H1 (cell line): ENCODE measurements around the gene NNMT. TPM values are rescaled to one million over a fixed set of nuclear protein-coding genes. Genes with fewer than 3 reads are reported as not detected.

Source experiments
- EGR1 ChIP-seq: IDR thresholded peaks from 2 replicates; pipeline ENCODE4 v1.6.1; 2011; ENCODE audit warnings: low read depth, low read length, borderline replicate concordance
- JUN ChIP-seq: IDR thresholded peaks from 2 replicates; pipeline ENCODE4 v1.6.1; 2011; ENCODE audit warnings: low read depth, mild to moderate bottlenecking, improper control_type of control experiment, low read length
- RBBP5 ChIP-seq: IDR thresholded peaks from 2 replicates; pipeline ENCODE4 v1.7.1; 2012; ENCODE audit warnings: low read depth, mild to moderate bottlenecking, inconsistent platforms, low read length, moderate library complexity, borderline replicate concordance
- RXRA ChIP-seq: IDR thresholded peaks from 2 replicates; pipeline ENCODE4 v1.6.1; 2011; ENCODE audit warnings: low read depth, mild to moderate bottlenecking, low read length, moderate library complexity; ENCODE audit not compliant: insufficient read depth
- SIN3A ChIP-seq, 2 experiments: IDR thresholded peaks in 1 of 2; conservative IDR thresholded peaks in 1 of 2; 2 replicates each; pipeline ENCODE4 v1.6.1; 2011 to 2012; ENCODE audit warnings: low read length in 2 of 2, improper control_type of control experiment in 1 of 2, low read depth in 1 of 2, mild to moderate bottlenecking in 1 of 2
- polyA plus RNA-seq, 7 experiments: library from polyadenylated mRNA; depleted of rRNA in 3 of 7; stranded (reverse) in 5 of 7; unstranded in 2 of 7; fragments of >200 nt in 5 of 7; fragments of 200-250 nt in 2 of 7; gene quantifications; 1 replicate in 5 of 7; 2 replicates in 1 of 7; 4 replicates in 1 of 7; pipeline versions ENCODE4 v1.2.1 to v1.2.3, GENCODE V29; 2011 to 2013; ENCODE audit warnings: missing spikeins in 2 of 7, mixed read lengths in 2 of 7
- total RNA-seq: library from RNA; stranded (reverse); fragmentation: NEBNext Ultra II Directional; extraction: Animal tissue kit (Norgen Biotek cat#: 25700); gene quantifications from 2 replicates; pipeline ENCODE4 v1.2.1, GENCODE V29; 2021
- TF ChIP-seq, protein P1 (sequence below), 3 experiments: IDR thresholded peaks; 1 replicate in 2 of 3; 2 replicates in 1 of 3; pipeline versions ENCODE4 v1.5.1 to v1.6.1; 2011; ENCODE audit warnings: low read length in 3 of 3, mild to moderate bottlenecking in 3 of 3, inconsistent platforms in 2 of 3, low read depth in 1 of 3, moderate library complexity in 1 of 3; ENCODE audit not compliant: insufficient read depth in 1 of 3; ENCODE audit errors: control extremely low read depth in 1 of 3

The NNMT gene
- total and polyA plus RNA-seq, 2 of the 8 experiments (the other 6 are each of a cell fraction or from before 2014, with no cell fraction given), result not detected

DNA sequence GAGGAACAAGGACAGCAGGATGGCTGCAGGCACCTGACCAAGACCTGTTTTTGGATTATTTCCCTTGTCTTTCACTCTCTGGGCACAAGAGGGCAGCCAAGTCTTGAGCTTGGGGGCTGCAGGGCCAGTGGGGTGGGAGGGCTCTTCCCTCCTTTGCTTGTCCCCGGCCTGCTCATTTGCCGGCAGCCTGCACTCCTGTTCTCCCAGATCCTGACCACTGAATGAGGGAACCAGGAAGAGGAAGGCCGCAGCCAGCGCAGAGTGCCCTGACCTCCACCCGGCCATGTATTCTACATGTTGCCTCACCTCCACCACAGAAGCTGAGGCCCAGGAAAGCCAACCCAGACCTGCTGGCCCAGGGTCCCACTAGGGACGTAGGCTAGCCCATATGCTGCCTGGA lies 15.5 kb upstream of the NNMT start (continued):
- TF ChIP-seq JUN, result no peak
- TF ChIP-seq, protein P1, sequence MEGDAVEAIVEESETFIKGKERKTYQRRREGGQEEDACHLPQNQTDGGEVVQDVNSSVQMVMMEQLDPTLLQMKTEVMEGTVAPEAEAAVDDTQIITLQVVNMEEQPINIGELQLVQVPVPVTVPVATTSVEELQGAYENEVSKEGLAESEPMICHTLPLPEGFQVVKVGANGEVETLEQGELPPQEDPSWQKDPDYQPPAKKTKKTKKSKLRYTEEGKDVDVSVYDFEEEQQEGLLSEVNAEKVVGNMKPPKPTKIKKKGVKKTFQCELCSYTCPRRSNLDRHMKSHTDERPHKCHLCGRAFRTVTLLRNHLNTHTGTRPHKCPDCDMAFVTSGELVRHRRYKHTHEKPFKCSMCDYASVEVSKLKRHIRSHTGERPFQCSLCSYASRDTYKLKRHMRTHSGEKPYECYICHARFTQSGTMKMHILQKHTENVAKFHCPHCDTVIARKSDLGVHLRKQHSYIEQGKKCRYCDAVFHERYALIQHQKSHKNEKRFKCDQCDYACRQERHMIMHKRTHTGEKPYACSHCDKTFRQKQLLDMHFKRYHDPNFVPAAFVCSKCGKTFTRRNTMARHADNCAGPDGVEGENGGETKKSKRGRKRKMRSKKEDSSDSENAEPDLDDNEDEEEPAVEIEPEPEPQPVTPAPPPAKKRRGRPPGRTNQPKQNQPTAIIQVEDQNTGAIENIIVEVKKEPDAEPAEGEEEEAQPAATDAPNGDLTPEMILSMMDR (IDR thresholded peaks at IDR 0.05; ENCODE audit: control extremely low read depth in 1 of 3, insufficient read depth in 1 of 3, low read depth in 1 of 3, low read length in 3 of 3), result peak; percentile 67 to 87 (median 87)
- no peak for TF ChIP-seq RBBP5
- TF ChIP-seq RXRA, result no peak
- TF ChIP-seq EGR1, result no peak
- TF ChIP-seq SIN3A (conservative IDR thresholded peaks at IDR 0.05 in 1 of 2, IDR thresholded peaks at IDR 0.05 in 1 of 2; ENCODE audit: low read depth in 1 of 2, low read length in 2 of 2), result no peak
